H1 (cell line): ENCODE measurements around the gene PGBD4. TPM values are rescaled to one million over a fixed set of nuclear protein-coding genes. Genes with fewer than 3 reads are reported as not detected.

ENCODE experiments used
- HDAC2 ChIP-seq, 2 experiments: fragments of 300-600 bp in 1 of 2; sonication (generic) in 1 of 2; IDR thresholded peaks; 2 replicates each; pipeline ENCODE4 v1.6.1; 2011 to 2012; ENCODE audit warnings: low read depth in 2 of 2, low read length in 2 of 2, mild to moderate bottlenecking in 2 of 2, moderate library complexity in 2 of 2, borderline replicate concordance in 1 of 2, inconsistent platforms in 1 of 2
- KDM4A ChIP-seq: IDR thresholded peaks from one replicate; pipeline ENCODE4 v1.7.1; 2012; ENCODE audit warnings: low read depth, mild to moderate bottlenecking, moderate library complexity, low read length, inconsistent platforms; ENCODE audit not compliant: severe bottlenecking
- POU5F1 ChIP-seq: IDR thresholded peaks from 2 replicates; pipeline ENCODE4 v1.6.1; 2011; ENCODE audit warnings: low read depth, mild to moderate bottlenecking, low read length, moderate library complexity
- RFX5 ChIP-seq: IDR thresholded peaks from 2 replicates; pipeline ENCODE4 v1.6.1; 2011; ENCODE audit warnings: low read depth, low read length, improper control_type of control experiment, borderline replicate concordance
- SIN3A ChIP-seq, 2 experiments: IDR thresholded peaks in 1 of 2; conservative IDR thresholded peaks in 1 of 2; 2 replicates each; pipeline ENCODE4 v1.6.1; 2011 to 2012; ENCODE audit warnings: low read length in 2 of 2, improper control_type of control experiment in 1 of 2, low read depth in 1 of 2, mild to moderate bottlenecking in 1 of 2
- TCF12 ChIP-seq: IDR thresholded peaks from 2 replicates; pipeline ENCODE4 v1.6.1; 2011; ENCODE audit warnings: low read depth, mild to moderate bottlenecking, low read length
- polyA plus RNA-seq, 7 experiments: library from polyadenylated mRNA; depleted of rRNA in 3 of 7; stranded (reverse) in 5 of 7; unstranded in 2 of 7; fragments of >200 nt in 5 of 7; fragments of 200-250 nt in 2 of 7; gene quantifications; 1 replicate in 5 of 7; 2 replicates in 1 of 7; 4 replicates in 1 of 7; pipeline versions ENCODE4 v1.2.1 to v1.2.3, GENCODE V29; 2011 to 2013; ENCODE audit warnings: missing spikeins in 2 of 7, mixed read lengths in 2 of 7
- total RNA-seq: library from RNA; stranded (reverse); fragmentation: NEBNext Ultra II Directional; extraction: Animal tissue kit (Norgen Biotek cat#: 25700); gene quantifications from 2 replicates; pipeline ENCODE4 v1.2.1, GENCODE V29; 2021

The PGBD4 gene
- total and polyA plus RNA-seq, 2 of the 8 experiments (the other 6 are each of a cell fraction or from before 2014, with no cell fraction given), result 0.68 to 0.76 TPM

DNA sequence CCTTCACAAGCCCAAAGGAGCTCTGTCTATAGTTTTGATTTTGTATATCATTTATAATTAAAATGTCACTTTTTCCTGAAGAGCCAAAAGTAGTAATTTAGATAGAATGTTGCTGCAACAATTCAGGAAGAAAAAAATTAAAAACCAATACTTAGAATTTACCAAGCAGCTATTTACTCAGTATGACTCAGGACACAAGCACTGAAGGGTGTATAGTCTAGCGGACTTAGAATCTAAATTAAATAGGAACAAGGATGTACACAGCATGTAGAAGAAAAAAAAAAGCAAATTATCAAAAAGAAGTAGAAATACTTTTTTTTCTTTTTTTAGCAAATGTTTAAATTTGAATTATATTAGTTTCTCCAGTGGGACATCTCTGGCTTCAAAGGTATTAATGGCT is 31.6 kb downstream of the PGBD4 start (continued):
- TF ChIP-seq HDAC2 (IDR thresholded peaks at IDR 0.05; ENCODE audit: borderline replicate concordance in 1 of 2, low read depth in 2 of 2, low read length in 2 of 2) (no peak), POU5F1 (no peak), SIN3A (conservative IDR thresholded peaks at IDR 0.05 in 1 of 2, IDR thresholded peaks at IDR 0.05 in 1 of 2; ENCODE audit: low read depth in 1 of 2, low read length in 2 of 2) (no peak), TCF12 (no peak), RFX5 (no peak), KDM4A (no peak)
